ENCODE measurements around the gene DGKQ.
"Not testable (repeated sequence)": the region's sequence is repeated elsewhere in the genome, so short reads cannot be mapped to it uniquely, and the experiment has no call there.

DGKQ gene

GRCh38 chr4:1010395-1011021 is 37.1 kb upstream of the DGKQ start:
- no peak for DNase-seq

- DNase-seq = no peak
Measured at GRCh38 chr4:1009542-1010394, 36.4 kb upstream of the DGKQ start.

GRCh38 chr4:1008840-1009541 is 35.6 kb upstream of the DGKQ start:
- DNase-seq = no peak

GRCh38 chr4:1006856-1007255 is 33.5 kb upstream of the DGKQ start:
- no peak for DNase-seq

GRCh38 chr4:1004557-1005485 is 31.5 kb upstream of the DGKQ start:
- DNase-seq = no peak

- DNase-seq = no peak
Measured at GRCh38 chr4:1004071-1004418, 30.7 kb upstream of the DGKQ start.

- DNase-seq = no peak
Measured at GRCh38 chr4:1003271-1004070, 30.1 kb upstream of the DGKQ start.

GRCh38 chr4:1002631-1003251 is 29.4 kb upstream of the DGKQ start:
- no peak for DNase-seq

GRCh38 chr4:1002131-1002630 is 28.8 kb upstream of the DGKQ start:
- DNase-seq = no peak

- DNase-seq = no peak
Measured at GRCh38 chr4:1001561-1002130, 28.3 kb upstream of the DGKQ start.

GRCh38 chr4:1000686-1001260 is 27.4 kb upstream of the DGKQ start:
- DNase-seq = no peak

GRCh38 chr4:999882-1000425 is 26.6 kb upstream of the DGKQ start:
- no peak for DNase-seq

GRCh38 chr4:999240-999863 is 26.0 kb upstream of the DGKQ start:
- not testable (repeated sequence) for DNase-seq

- DNase-seq = no peak
Measured at GRCh38 chr4:998096-998691, 24.8 kb upstream of the DGKQ start.

GRCh38 chr4:997375-998071 is 24.2 kb upstream of the DGKQ start:
- no peak for DNase-seq

GRCh38 chr4:996997-997374 is 23.6 kb upstream of the DGKQ start:
- DNase-seq = no peak

- no peak for DNase-seq
Measured at GRCh38 chr4:996030-996996, 22.9 kb upstream of the DGKQ start.
